ENCODE measurements around the gene BRI3. TPM values are rescaled to one million over a fixed set of nuclear protein-coding genes. Genes with fewer than 3 reads are reported as not detected.

BRI3 gene
- total RNA-seq, 1 donor from 2014 or later: 63.6 TPM

DNA sequence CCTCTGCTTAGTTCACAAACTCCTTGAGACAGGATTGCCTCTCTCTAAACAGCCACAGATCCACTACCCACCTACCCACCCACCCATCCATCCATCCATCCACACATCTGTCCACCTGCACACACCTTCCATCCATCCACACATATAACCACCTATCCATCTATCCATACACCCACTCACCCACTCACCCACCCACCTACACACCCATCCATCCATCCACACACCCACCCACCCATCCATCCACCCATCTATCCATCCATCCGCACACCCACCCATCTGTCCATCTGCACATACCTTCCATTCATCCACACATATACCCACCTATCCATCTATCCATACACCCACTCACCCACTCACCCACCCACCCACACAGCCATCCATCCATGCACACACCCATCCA is 39.1 kb upstream of the BRI3 start:
- no peak for DNase-seq (ENCODE audit: low spot score)
- no peaks in the 10 kb centered on the region for H3K4me1 Mint-ChIP-seq (ENCODE audit: low read depth)
- no peak overlapping the region for H3K4me3 Mint-ChIP-seq (ENCODE audit: low read depth)
- no peaks in the 10 kb centered on the region for H3K27me3 Mint-ChIP-seq (ENCODE audit: low read depth)
- H3K9me3 Mint-ChIP-seq: no peaks in the 10 kb centered on the region
- no peak overlapping the region for H3K27ac Mint-ChIP-seq
- intact Hi-C loops (cut with micrococcal nuclease): no loop called here
- H3K36me3 Mint-ChIP-seq (ENCODE audit: low read depth): peaks cover 22% of the 10 kb centered on the region

DNA sequence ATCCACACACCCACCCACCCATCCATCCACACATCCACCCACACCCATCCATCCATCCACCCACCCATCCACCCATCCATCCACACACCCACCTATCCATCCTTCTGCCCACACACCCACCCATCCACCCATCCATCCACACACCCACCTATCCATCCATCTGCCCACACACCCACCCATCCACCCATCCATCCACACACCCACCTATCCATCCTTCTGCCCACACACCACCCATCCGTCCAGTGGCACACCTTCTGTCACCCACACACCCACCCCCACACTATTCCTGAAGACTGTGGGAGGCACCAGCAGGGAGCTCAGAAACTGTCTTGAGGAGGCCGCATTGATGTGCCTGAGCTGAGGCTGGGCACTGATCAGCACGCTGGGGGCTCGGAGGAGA is 38.6 kb upstream of the BRI3 start:
- Mint-ChIP-seq H3K27ac (no peak overlapping the region), H3K36me3 (ENCODE audit: low read depth) (peaks cover 23% of the 10 kb centered on the region), H3K9me3 (no peaks in the 10 kb centered on the region), H3K4me3 (ENCODE audit: low read depth) (no peak overlapping the region), H3K27me3 (ENCODE audit: low read depth) (no peaks in the 10 kb centered on the region), H3K4me1 (ENCODE audit: low read depth) (peaks cover under 1% of the 10 kb centered on the region)
- no peak for DNase-seq (ENCODE audit: low spot score)
- intact Hi-C loops (cut with micrococcal nuclease): no loop called here

DNA sequence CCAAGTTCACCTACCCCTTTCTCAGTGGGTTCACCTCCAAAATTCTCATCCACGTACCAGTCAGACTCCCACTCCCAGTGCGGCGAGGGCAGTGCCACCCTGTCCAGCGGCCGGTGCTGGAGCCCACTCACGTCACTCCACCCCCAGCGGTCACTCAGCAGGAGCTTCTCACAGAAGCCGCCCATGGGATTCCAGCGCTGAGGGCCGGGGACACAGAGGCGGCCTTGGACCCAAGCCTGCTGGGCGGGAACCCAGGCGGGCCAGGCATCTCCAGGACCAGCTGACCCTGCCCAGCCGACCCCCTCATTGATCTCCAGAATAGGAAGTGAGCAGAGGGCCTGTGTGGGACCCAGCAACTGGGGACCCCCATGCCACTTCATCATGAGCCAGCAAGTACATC is 36.6 kb upstream of the BRI3 start:
- Mint-ChIP-seq H3K4me3 (ENCODE audit: low read depth) (no peak overlapping the region), H3K4me1 (ENCODE audit: low read depth) (peaks cover 10% of the 10 kb centered on the region), H3K27me3 (ENCODE audit: low read depth) (no peaks in the 10 kb centered on the region), H3K36me3 (ENCODE audit: low read depth) (peaks cover 30% of the 10 kb centered on the region), H3K9me3 (no peaks in the 10 kb centered on the region), H3K27ac (no peak overlapping the region)
- intact Hi-C loops (cut with micrococcal nuclease): no loop called here
- no peak for DNase-seq (ENCODE audit: low spot score)

DNA sequence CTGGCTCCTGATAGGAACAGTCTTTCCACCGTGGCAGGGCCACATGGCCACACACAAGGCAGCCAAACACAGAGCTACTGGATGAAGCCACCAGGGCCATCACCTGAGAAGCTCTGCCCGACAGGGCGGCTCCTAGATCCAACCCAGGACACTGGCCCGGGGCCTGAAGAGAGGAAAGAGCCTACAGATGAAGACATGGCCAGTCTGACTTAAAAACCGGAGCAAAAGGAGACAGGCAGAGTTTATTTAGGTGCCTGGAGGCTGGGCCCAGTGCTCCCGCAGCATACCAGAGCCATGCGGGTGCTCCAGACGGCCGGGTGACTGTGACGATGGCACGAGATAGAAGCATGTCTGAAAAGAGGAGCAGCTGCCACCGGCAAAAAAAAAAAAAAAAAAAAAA is 33.3 kb upstream of the BRI3 start:
- Mint-ChIP-seq H3K27ac (peak overlapping the region; percentile 22), H3K4me3 (ENCODE audit: low read depth) (no peak overlapping the region), H3K36me3 (ENCODE audit: low read depth) (peaks cover 23% of the 10 kb centered on the region)

DNA sequence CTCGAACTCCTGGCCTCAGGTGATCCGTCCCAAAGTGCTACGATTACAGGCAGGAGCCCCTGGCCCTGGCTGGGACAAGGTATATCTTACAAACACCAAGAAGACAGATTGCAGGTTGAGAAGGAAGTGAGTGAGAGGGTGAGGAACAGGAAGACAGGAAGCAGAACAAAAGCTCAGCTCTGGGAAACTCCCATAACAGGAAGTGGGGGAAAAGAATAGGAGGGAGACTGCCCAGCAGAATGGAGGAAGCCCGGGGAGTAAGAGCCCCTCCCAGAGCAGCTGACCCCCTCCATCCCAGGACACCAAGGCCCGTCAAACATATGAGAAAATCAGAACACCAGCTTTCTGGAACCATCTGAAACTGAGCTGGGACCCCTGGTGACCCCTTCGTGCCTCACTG is 32.4 kb upstream of the BRI3 start:
- DNase-seq (ENCODE audit: low spot score): no peak
- intact Hi-C loops (cut with micrococcal nuclease): no loop called here
- H3K4me1 Mint-ChIP-seq (ENCODE audit: low read depth): peaks cover 30% of the 10 kb centered on the region
- peak overlapping the region; percentile 38 for H3K4me3 Mint-ChIP-seq (ENCODE audit: low read depth)
- H3K27me3 Mint-ChIP-seq (ENCODE audit: low read depth): no peaks in the 10 kb centered on the region
- peaks cover 25% of the 10 kb centered on the region for H3K36me3 Mint-ChIP-seq (ENCODE audit: low read depth)
- peak overlapping the region; percentile 96 for H3K27ac Mint-ChIP-seq
- no peaks in the 10 kb centered on the region for H3K9me3 Mint-ChIP-seq

More for the DNA sequence above, 33.3 kb upstream of the BRI3 start:
- no peaks in the 10 kb centered on the region for H3K27me3 Mint-ChIP-seq (ENCODE audit: low read depth)
- H3K4me1 Mint-ChIP-seq (ENCODE audit: low read depth): peaks cover 25% of the 10 kb centered on the region
- intact Hi-C loops (cut with micrococcal nuclease): no loop called here
- no peak for DNase-seq (ENCODE audit: low spot score)
- H3K9me3 Mint-ChIP-seq: no peaks in the 10 kb centered on the region

DNA sequence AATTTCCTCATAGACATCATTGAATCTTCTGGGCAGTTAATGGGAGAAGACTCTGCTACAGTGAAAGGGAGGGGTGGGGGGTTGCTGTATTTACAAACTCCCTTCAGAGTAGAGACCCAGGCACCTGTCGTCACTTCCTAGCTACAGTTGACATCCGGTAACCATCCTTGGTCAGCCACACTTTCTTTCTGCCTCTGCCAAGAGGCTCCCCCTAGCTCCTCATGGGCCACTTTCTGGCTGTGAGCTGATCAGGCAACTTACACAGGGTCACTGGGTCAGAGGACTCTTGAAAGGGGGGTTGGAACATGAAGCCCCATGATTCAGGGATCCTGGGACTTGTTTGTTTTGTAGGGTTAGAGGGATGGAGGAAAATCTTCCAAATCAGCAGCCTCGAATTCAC is 30.7 kb upstream of the BRI3 start:
- Mint-ChIP-seq H3K4me3 (ENCODE audit: low read depth) (peak overlapping the region; percentile 98), H3K9me3 (no peaks in the 10 kb centered on the region), H3K36me3 (ENCODE audit: low read depth) (peaks cover 33% of the 10 kb centered on the region), H3K27ac (peak overlapping the region; percentile 96), H3K27me3 (ENCODE audit: low read depth) (no peaks in the 10 kb centered on the region), H3K4me1 (ENCODE audit: low read depth) (peaks cover 38% of the 10 kb centered on the region)
- DNase-seq (ENCODE audit: low spot score): peak; percentile 47
- intact Hi-C loops (cut with micrococcal nuclease): loop anchor here (1.0 to 5.0 kb wide), 4 partner anchors 31 to 278 kb away; partner anchors contain the start of genes BRI3 and LMTK2

DNA sequence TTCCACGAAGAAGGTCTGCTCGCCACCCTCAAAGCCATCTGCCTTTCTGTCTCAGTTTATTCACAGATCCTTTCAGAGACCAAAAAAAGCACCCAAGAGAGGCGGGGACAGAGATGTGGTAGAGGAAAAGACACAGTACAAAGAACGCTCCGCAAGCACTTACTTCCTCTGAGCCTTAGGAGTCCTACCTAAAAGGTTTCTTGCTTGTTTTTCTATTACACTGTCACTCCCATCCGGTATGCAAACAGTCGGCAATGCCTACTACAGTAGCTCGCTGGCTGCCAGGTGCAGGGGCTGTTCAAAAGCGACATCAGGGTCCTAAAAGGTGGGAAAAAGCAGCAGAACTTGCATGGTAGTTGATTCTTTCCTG is 30.3 kb upstream of the BRI3 start:
- Mint-ChIP-seq H3K4me3 (ENCODE audit: low read depth) (peak overlapping the region; percentile 98), H3K27me3 (ENCODE audit: low read depth) (no peaks in the 10 kb centered on the region), H3K36me3 (ENCODE audit: low read depth) (peaks cover 33% of the 10 kb centered on the region), H3K4me1 (ENCODE audit: low read depth) (peaks cover 42% of the 10 kb centered on the region), H3K27ac (peak overlapping the region; percentile 96), H3K9me3 (no peaks in the 10 kb centered on the region)
- peak; percentile 52 for DNase-seq (ENCODE audit: low spot score)
- intact Hi-C loops (cut with micrococcal nuclease): loop anchor here (1.0 to 5.0 kb wide), 4 partner anchors 30 to 279 kb away; partner anchors contain the start of genes BRI3 and LMTK2

DNA sequence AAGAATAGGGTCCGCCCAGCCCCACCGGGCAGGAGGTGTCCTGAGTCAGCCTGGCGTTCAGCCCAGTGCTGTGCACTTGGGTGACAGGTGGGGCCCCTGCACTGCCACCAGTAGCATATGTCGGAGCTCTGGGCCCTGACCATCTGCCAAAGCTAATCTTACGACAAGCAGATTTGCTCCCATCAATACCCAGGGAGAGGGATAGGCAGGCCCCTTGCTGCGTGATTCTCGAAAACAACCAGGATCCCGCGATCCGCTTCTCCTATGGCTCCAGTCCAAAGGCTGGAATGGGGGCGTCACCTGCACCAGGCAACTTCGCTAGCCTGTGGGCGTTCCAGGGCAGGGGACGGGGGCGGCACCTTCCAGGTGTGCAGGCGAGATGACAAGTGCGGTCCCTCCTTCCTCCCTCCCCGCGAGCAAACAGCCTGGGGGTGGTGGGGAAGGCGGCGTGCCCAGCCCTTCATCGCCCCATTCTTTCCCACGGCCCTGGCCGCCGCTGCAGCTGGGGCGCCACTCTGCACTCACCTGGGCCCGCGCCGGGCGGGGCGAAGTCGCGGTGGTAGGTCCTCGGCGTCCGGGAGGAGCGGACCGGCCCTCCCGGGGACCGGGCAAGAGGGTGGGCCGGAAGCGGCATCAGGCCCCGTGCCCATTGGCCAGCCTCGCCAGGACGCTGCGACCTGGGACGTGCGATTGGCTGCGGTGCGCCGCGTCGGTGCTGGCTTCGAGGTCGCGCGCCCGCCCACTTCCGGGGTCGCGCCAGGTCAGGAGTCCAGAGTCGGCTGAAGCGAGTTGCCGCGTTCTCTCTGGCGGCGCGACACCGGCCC is 29.7 kb upstream of the BRI3 start, which contains the start of gene TECPR1:
TECPR1 (minus strand) TSS at position 632 of the 824 bp plus-strand sequence. CDS start 6,086 bp downstream, outside the sequence.
- H3K4me3 Mint-ChIP-seq (ENCODE audit: low read depth): peak within 1 kb of the TSS; percentile 98
- intact Hi-C loops (cut with micrococcal nuclease): loop anchor here (1.0 to 5.0 kb wide), 4 partner anchors 29 to 280 kb away; partner anchors contain the start of genes BRI3 and LMTK2
- peak within 1 kb of the TSS; percentile 96 for H3K27ac Mint-ChIP-seq
- H3K27me3 Mint-ChIP-seq (ENCODE audit: low read depth): no peaks in the 10 kb centered on the region
- no peaks in the 10 kb centered on the region for H3K9me3 Mint-ChIP-seq
- peaks cover 45% of the 10 kb centered on the region for H3K4me1 Mint-ChIP-seq (ENCODE audit: low read depth)
- H3K36me3 Mint-ChIP-seq (ENCODE audit: low read depth): peaks cover 36% of the 10 kb centered on the region
- peak; percentile 90 for DNase-seq (ENCODE audit: low spot score)

DNA sequence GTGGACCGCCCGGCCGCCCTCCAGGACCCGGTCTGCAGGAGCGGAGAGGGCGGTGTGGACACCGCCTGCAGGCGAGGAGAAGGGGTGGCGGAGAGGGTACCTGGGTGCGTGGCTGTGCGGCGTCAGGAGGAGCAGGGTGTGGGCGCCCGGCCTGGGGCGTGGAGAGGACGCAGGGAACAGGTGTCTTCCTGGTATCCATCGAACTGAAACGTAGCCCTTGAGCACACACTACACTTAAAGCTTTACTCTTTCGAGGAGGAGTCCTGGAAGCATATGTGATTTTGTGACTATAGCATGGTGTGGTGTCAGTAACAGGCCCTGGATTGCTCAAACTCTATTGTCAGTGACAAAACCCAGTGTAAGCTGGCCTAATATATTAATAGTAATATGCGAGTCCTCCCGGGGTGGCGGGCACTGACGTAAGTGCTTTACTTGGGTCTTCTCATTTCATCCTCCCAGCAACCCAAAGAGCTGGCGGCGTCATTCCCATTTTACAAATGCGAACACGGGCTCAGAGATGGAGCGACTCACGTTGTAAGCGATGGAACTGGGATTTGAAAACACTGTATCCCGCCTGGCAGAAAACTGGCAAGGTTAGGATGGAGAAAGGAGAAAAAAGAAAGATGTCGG is 28.9 kb upstream of the BRI3 start:
- DNase-seq (ENCODE audit: low spot score): no peak
- no peaks in the 10 kb centered on the region for H3K9me3 Mint-ChIP-seq
- intact Hi-C loops (cut with micrococcal nuclease): loop anchor here (5.0 kb wide), 2 partner anchors 145 to 280 kb away; partner anchors contain the start of gene LMTK2

DNA sequence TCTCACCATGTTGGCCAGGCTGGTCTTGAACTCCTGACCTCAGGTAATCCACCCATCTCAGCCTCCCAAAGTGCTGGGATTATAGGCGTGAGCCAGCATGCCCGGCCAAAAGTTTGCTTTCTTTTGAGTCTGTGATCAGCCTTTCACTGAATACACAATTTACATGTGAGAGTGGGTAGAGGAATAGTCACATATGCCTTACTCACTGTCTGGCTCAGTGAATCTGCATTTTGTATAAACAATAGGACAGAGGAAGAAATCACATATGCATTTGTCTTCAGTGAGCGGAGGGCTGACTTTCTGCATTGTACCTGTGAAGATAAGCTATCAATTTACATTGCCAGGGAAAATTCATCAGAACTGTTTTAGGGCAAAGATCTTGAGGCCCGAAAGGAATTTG is 27.0 kb upstream of the BRI3 start:
- Mint-ChIP-seq H3K27me3 (ENCODE audit: low read depth) (no peaks in the 10 kb centered on the region), H3K27ac (peak overlapping the region; percentile 89), H3K9me3 (no peaks in the 10 kb centered on the region), H3K4me3 (ENCODE audit: low read depth) (no peak overlapping the region), H3K36me3 (ENCODE audit: low read depth) (peaks cover 39% of the 10 kb centered on the region), H3K4me1 (ENCODE audit: low read depth) (peaks cover 37% of the 10 kb centered on the region)
- DNase-seq (ENCODE audit: low spot score): no peak
- intact Hi-C loops (cut with micrococcal nuclease): loop anchor here (5.0 kb wide), 2 partner anchors 147 to 282 kb away; partner anchors contain the start of gene LMTK2

More for the DNA sequence above, 28.9 kb upstream of the BRI3 start:
- H3K4me1 Mint-ChIP-seq (ENCODE audit: low read depth): peaks cover 45% of the 10 kb centered on the region
- no peaks in the 10 kb centered on the region for H3K27me3 Mint-ChIP-seq (ENCODE audit: low read depth)
- peaks cover 40% of the 10 kb centered on the region for H3K36me3 Mint-ChIP-seq (ENCODE audit: low read depth)
- peak overlapping the region; percentile 98 for H3K4me3 Mint-ChIP-seq (ENCODE audit: low read depth)
- peak overlapping the region; percentile 91 for H3K27ac Mint-ChIP-seq

DNA sequence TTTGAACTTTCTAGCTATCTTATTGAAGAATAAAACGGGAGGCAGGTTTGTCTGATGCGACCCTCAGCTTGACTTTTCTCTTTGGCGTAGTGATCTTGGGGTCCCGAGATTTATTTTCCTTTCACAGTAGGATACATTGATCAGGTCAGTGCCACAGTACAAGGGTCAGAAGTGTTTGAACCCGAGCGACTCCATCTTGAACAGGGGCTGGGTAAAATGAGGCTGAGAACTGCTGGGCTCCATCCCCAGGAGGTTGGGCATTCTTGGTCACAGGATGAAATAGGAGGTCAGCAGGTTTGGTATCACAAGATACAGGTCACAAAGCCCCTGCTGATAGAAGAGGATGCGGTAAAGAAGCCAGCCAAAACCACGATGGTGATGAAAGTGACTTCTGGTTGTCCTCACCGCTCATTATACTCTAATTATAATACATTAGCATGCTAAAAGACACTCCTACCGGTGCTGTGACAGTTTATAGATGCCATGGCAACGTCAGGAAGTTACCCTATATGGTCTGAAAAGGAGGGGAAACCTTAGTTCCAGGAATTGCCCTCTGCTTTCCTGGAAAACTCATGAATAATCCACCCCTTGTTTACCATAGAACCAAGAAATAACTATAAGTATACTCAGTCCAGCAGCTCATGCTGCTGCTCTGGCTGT is 26.4 kb upstream of the BRI3 start:
- Mint-ChIP-seq H3K27me3 (ENCODE audit: low read depth) (no peaks in the 10 kb centered on the region), H3K36me3 (ENCODE audit: low read depth) (peaks cover 33% of the 10 kb centered on the region)

DNA sequence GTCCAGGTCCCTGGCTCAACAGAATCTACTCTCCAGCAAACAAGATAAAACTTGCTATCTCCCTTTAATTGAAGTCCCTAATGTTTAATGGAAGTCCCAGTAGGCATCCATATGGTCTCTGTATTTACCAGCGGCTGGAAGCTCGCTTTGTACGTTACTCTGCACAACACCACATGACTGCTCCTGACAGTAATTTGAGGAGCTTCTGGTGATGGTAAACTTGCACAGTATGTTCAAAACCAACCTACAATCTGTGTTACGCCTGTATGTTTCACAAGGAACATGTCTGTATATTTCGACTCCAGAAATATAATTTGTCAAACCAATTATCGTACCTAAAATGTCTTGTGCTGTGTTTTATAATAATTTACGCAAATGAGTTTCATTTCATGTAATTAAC is 25.1 kb upstream of the BRI3 start:
- Mint-ChIP-seq H3K27ac (no peak overlapping the region), H3K4me1 (ENCODE audit: low read depth) (peaks cover 26% of the 10 kb centered on the region), H3K9me3 (no peaks in the 10 kb centered on the region), H3K4me3 (ENCODE audit: low read depth) (no peak overlapping the region), H3K27me3 (ENCODE audit: low read depth) (no peaks in the 10 kb centered on the region), H3K36me3 (ENCODE audit: low read depth) (peaks cover 36% of the 10 kb centered on the region)
- no peak for DNase-seq (ENCODE audit: low spot score)
- intact Hi-C loops (cut with micrococcal nuclease): no loop called here

More for the DNA sequence above, 26.4 kb upstream of the BRI3 start:
- Mint-ChIP-seq H3K9me3 (no peaks in the 10 kb centered on the region), H3K4me1 (ENCODE audit: low read depth) (peaks cover 32% of the 10 kb centered on the region), H3K27ac (peak overlapping the region; percentile 89), H3K4me3 (ENCODE audit: low read depth) (peak overlapping the region; percentile 18)
- peak; percentile 32 for DNase-seq (ENCODE audit: low spot score)
- intact Hi-C loops (cut with micrococcal nuclease): loop anchor here (5.0 kb wide), 2 partner anchors 148 to 283 kb away; partner anchors contain the start of gene LMTK2
